ENCODE results near the gene CLPTM1L.

DNA sequence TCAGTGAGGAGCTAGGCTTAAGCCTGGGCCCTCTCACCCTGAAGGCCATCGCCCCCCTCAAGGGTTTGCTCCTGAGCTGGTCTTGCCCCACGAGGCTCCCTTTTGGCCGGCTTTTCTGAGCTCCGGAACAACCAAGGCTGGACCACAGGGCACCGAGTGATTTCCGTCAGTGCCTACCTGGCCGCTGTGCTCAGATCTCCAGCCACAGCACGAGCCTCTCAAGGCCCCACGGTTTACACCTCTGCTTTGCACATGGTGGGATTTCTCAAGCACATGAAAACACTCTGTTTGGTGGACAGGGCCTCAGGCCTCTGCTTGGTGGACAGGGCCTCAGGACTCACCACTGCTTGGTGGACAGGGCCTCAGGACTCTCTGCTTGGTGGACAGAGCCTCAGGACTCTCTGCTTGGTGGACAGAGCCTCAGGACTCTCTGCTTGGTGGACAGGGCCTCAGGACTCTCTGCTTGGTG is 15.8 kb downstream of the CLPTM1L start:
- no peak for TF ChIP-seq CTCF (IDR thresholded peaks at IDR 0.05; ENCODE audit: poor library complexity)
- TF ChIP-seq EZH2 (IDR thresholded peaks at IDR 0.05; ENCODE audit: borderline replicate concordance): no peak
- no peak for TF ChIP-seq EZH2phosphoT487 (IDR thresholded peaks at IDR 0.05; ENCODE audit: low read depth, severe bottlenecking, unreplicated experiment)
